NOMO-1 (cell line): ENCODE measurements around the gene MRPL48.

Source experiments
- DNase-seq, 2 experiments: peaks; one replicate each; lab custom pipeline; 2025; ENCODE audit not compliant: unreplicated experiment in 2 of 2; lab: John Stamatoyannopoulos, UW

MRPL48 gene

DNA sequence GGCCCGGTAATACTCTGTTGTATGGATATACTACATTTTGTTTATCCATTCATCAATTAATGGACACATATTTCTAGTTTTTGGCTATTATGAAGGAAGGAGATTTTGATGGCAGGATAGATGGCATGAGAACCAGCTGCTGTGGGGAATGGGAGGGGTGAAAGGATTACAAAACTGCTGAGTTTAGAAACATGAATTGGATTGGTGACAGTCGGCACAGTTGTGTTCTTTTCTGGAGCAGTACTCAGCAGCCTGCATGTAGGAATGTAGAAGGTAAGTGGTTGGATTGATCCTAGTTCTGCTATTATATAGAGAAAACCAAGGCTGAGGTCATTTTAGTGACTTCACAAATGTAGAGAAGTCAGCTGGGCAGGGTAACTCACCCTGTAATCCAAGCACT is 96.2 kb downstream of the MRPL48 start:
- no peak for DNase-seq

- DNase-seq: no peak
Observed at GRCh38 chr11:73888244-73888643, 100.6 kb downstream of the MRPL48 start.

DNA sequence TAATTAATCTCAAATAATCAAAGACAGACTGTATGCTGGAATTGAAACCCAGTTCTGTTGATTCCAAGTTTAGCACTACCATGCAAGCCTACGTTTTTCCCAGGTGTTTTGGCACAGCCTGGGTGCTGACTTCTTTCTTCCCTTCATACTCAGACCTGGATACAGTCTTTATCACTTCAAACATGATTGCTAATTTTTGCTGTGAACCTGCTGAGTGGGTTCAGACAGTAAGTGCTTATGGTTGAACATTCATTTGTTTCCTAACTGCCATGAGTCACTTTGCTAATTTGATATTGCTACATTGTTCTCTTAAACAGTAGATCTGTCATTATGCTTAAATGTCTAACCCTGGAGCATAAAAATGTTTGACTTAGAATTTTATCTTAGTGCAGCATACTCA is 101.3 kb downstream of the MRPL48 start:
- peak in 1 of 2 experiments; percentile 19 for DNase-seq

GRCh38 chr11:73889536-73889935 is 101.9 kb downstream of the MRPL48 start:
- DNase-seq: no peak

DNA sequence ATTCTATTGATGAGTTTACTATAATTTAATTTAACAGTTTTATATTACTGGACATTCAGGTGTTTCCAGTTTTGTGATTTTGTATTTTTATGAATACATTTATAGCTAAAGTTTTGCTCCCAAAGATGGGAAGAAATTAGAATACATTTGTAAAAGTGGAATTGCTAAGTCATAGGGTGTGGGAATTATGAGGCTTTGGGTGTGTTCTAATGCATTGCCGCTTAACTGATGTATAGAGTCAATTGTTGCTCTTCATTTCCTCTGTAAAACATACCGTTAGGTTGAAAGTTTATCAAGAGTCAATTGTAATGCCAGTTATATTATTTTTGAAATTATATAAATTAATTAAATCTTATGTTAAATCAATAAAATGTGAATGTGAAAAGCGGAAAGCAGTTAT is 105.4 kb downstream of the MRPL48 start:
- no peak for DNase-seq

DNA sequence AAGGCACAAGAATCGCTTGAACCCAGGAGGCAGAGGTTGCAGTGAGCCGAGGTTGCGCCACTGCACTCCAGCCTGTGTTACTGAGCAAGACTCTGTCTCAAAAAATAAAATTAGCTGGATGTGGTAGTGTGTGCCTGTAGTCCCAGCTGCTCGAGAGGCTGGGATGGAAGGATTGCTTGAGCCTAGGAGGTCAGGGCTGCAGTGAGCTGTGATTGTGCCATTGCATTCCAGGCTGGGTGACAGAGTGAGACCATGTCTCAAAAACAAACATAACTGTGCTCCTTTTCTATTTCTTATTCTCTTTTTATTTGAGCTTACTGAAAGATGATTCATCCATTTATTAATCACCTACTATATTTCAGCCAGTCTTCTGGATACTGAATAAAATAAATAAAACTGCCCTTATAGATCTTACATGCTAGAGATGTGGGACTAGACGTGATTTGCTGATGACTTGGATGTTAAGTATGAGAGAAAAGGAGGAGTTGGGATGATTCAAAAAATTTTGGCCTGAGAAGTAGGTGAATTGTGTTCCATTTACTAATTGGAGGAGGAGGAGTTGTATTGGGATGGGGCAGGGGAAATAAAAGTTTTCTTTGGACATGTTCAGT is 107.2 kb downstream of the MRPL48 start:
- DNase-seq: no peak

DNA sequence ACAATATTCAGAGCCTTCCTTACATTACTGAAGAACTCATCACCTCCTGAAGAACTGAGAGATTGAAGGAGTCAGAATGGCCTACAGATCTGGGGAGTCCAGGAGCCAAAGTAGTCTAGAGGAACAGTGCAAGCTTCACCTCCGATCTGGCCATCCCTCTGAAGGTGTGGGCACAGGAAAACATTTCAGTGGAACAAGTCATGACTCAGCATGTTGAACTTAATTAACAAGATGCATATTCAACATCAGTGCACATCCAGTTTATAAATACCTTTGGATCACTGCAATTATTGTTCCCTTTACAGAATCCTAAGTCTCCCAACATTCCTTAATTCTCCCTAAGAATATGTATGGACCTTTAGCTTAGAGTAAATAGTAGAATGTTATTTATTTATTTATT is 114.6 kb downstream of the MRPL48 start:
- no peak for DNase-seq

- DNase-seq: peak; percentile 10 to 55
Observed at GRCh38 chr11:73907191-73907590, 119.5 kb downstream of the MRPL48 start.

GRCh38 chr11:73912026-73912425 is 124.4 kb downstream of the MRPL48 start:
- no peak for DNase-seq

GRCh38 chr11:73913472-73913871 is 125.8 kb downstream of the MRPL48 start:
- no peak for DNase-seq

GRCh38 chr11:73914284-73914683 is 126.6 kb downstream of the MRPL48 start:
- DNase-seq: no peak
